Ishikawa (cell line): ENCODE results near the gene PRPF19.

Experiments used
- CEBPB ChIP-seq: IDR thresholded peaks from 2 replicates; pipeline ENCODE4 v1.6.1; 2012
- CREB1 ChIP-seq: IDR thresholded peaks from 2 replicates; pipeline ENCODE4 v1.6.1; 2012; ENCODE audit warnings: low read depth
- FOXM1 ChIP-seq: IDR thresholded peaks from 2 replicates; pipeline ENCODE4 v1.6.1; 2012; ENCODE audit warnings: low read depth, borderline replicate concordance
- MAX ChIP-seq: IDR thresholded peaks from 2 replicates; pipeline ENCODE4 v1.6.1; 2012
- RAD21 ChIP-seq: IDR thresholded peaks from 2 replicates; pipeline ENCODE4 v1.6.1; 2012; ENCODE audit warnings: low read depth
- TAF1 ChIP-seq: IDR thresholded peaks from 2 replicates; pipeline ENCODE4 v1.6.1; 2012; ENCODE audit warnings: low read depth, mild to moderate bottlenecking
- TEAD4 ChIP-seq: IDR thresholded peaks from 2 replicates; pipeline ENCODE4 v1.6.1; 2012
- USF1 ChIP-seq: IDR thresholded peaks from 2 replicates; pipeline ENCODE4 v1.6.1; 2012

GRCh38 chr11:60906132-60906972 lies at the start of gene PRPF19:
- TF ChIP-seq TEAD4 = no peak
- TF ChIP-seq RAD21 = no peak
- TF ChIP-seq USF1 = peak; percentile 52
- TF ChIP-seq FOXM1 = peak; percentile 73; the same call in 1 of the 2 replicates
- no peak for TF ChIP-seq CEBPB
- TF ChIP-seq TAF1 = peak; percentile 84
- peak; percentile 93 for TF ChIP-seq MAX
- peak; percentile 34; the same call in 1 of the 2 replicates for TF ChIP-seq CREB1
